Osteocyte (in vitro differentiated cells): ENCODE data around the gene KSR2. TPM values are rescaled to one million over a fixed set of nuclear protein-coding genes. Genes with fewer than 3 reads are reported as not detected.
"Not testable (repeated sequence)": the region's sequence is repeated elsewhere in the genome, so short reads cannot be mapped to it uniquely, and the experiment has no call there.

Experiments
- DNase-seq: peaks from one replicate; pipeline ENCODE4 v3.0.0; 2021; ENCODE audit warnings: mixed read lengths; ENCODE audit not compliant: unreplicated experiment; ENCODE audit errors: extremely low spot score
- H3K27ac Mint-ChIP-seq: one replicate; pipeline ENCODE4 v1.8.0; 2021; ENCODE audit warnings: mild to moderate bottlenecking, mixed read lengths; ENCODE audit not compliant: unreplicated experiment
- H3K27me3 Mint-ChIP-seq: one replicate; pipeline ENCODE4 v1.8.0; 2021; ENCODE audit warnings: mixed read lengths; ENCODE audit not compliant: unreplicated experiment
- H3K36me3 Mint-ChIP-seq: one replicate; pipeline ENCODE4 v1.8.0; 2021; ENCODE audit warnings: mixed read lengths; ENCODE audit not compliant: unreplicated experiment
- H3K4me1 Mint-ChIP-seq: one replicate; pipeline ENCODE4 v1.8.0; 2021; ENCODE audit warnings: mixed read lengths; ENCODE audit not compliant: unreplicated experiment
- H3K4me3 Mint-ChIP-seq: one replicate; pipeline ENCODE4 v1.8.0; 2021; ENCODE audit warnings: mild to moderate bottlenecking, moderate library complexity, mixed read lengths; ENCODE audit not compliant: unreplicated experiment
- H3K9me3 Mint-ChIP-seq: one replicate; pipeline ENCODE4 v1.8.0; 2021; ENCODE audit warnings: mixed read lengths; ENCODE audit not compliant: unreplicated experiment
- total RNA-seq: library from RNA; stranded (reverse); gene quantifications from 2 replicates; pipeline ENCODE4 v1.2.1, GENCODE V29; 2021
- TF ChIP-seq, protein P1 (sequence below): fragments of 200-600 bp; sonication (generic); IDR thresholded peaks from 2 replicates; pipeline ENCODE4 v1.5.0; 2021; ENCODE audit warnings: antibody characterized with exemption, mild to moderate bottlenecking, moderate library complexity

Gene KSR2
- total RNA-seq, 1 donor from 2014 or later: not detected

DNA sequence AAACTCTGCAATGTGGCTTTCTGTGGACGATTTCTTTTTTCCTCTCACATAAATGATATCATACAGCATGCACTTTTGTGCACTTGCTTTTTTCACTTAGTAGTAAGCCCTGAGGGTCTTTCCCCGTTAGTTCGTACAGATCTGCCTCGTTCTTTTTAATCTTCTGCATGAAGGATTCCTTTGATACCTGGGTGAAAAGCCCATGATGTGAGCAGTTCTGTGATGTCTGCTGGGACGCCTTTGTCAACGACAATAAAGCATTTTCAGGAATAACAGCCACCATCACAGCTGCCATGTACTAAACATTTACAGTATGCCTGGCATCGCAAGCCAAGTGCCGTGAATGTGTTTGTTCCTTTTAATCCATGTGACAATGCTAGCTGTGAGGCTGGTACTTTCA lies 99.2 kb downstream of the KSR2 start:
- Mint-ChIP-seq H3K27me3 (peaks cover 2% of the 10 kb centered on the region), H3K4me3 (no peak overlapping the region), H3K9me3 (no peaks in the 10 kb centered on the region), H3K27ac (no peak overlapping the region), H3K4me1 (no peaks in the 10 kb centered on the region), H3K36me3 (no peaks in the 10 kb centered on the region)
- TF ChIP-seq, protein P1, sequence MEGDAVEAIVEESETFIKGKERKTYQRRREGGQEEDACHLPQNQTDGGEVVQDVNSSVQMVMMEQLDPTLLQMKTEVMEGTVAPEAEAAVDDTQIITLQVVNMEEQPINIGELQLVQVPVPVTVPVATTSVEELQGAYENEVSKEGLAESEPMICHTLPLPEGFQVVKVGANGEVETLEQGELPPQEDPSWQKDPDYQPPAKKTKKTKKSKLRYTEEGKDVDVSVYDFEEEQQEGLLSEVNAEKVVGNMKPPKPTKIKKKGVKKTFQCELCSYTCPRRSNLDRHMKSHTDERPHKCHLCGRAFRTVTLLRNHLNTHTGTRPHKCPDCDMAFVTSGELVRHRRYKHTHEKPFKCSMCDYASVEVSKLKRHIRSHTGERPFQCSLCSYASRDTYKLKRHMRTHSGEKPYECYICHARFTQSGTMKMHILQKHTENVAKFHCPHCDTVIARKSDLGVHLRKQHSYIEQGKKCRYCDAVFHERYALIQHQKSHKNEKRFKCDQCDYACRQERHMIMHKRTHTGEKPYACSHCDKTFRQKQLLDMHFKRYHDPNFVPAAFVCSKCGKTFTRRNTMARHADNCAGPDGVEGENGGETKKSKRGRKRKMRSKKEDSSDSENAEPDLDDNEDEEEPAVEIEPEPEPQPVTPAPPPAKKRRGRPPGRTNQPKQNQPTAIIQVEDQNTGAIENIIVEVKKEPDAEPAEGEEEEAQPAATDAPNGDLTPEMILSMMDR: no peak
- DNase-seq: no peak

DNA sequence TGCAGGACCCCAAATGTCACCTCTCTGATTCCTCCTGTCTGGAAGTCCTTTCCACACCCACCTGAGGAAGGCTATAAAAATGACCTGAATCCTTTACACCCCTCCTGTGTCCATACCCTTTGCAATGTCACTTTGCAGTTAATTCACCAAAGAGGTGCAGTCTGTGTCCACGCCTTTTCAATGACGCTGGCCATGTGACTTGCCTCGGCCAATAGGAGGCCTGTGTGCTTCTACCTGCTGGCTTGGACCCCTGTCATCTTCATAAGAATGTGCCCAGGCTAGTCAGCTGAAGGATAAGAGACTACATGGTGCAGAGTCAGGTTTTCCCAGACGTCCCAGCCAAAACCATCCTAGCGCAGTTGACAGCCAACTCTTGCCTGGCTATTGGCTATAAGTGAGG lies 101.4 kb downstream of the KSR2 start:
- TF ChIP-seq, protein P1: no peak
- H3K27me3 Mint-ChIP-seq: peaks cover 7% of the 10 kb centered on the region
- no peak for DNase-seq
- no peaks in the 10 kb centered on the region for H3K4me1 Mint-ChIP-seq
- no peak overlapping the region for H3K27ac Mint-ChIP-seq
- no peaks in the 10 kb centered on the region for H3K9me3 Mint-ChIP-seq
- H3K4me3 Mint-ChIP-seq: no peak overlapping the region
- no peaks in the 10 kb centered on the region for H3K36me3 Mint-ChIP-seq

DNA sequence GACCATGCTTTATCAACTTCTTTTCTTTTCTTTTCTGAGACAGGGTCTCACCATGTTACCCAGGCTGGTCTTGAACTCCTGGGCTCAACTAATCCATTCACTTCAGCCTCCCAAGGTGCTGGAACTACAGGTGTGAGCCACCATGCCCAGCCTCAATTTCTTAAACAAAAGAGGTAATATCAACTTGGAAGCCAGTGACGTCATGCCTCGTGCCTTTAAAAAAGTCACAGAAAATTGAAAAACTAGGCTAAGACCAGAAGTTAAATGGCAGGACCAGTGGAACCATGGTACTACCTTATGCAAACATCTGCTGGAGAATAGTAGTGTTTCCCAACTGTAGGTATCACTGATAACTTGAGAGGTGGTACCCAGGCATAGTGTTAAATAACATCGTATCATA lies 103.3 kb downstream of the KSR2 start:
- no peak for DNase-seq
- H3K9me3 Mint-ChIP-seq: no peaks in the 10 kb centered on the region
- no peaks in the 10 kb centered on the region for H3K4me1 Mint-ChIP-seq
- TF ChIP-seq, protein P1: no peak
- peaks cover 7% of the 10 kb centered on the region for H3K27me3 Mint-ChIP-seq
- no peaks in the 10 kb centered on the region for H3K36me3 Mint-ChIP-seq
- H3K27ac Mint-ChIP-seq: no peak overlapping the region
- H3K4me3 Mint-ChIP-seq: no peak overlapping the region

DNA sequence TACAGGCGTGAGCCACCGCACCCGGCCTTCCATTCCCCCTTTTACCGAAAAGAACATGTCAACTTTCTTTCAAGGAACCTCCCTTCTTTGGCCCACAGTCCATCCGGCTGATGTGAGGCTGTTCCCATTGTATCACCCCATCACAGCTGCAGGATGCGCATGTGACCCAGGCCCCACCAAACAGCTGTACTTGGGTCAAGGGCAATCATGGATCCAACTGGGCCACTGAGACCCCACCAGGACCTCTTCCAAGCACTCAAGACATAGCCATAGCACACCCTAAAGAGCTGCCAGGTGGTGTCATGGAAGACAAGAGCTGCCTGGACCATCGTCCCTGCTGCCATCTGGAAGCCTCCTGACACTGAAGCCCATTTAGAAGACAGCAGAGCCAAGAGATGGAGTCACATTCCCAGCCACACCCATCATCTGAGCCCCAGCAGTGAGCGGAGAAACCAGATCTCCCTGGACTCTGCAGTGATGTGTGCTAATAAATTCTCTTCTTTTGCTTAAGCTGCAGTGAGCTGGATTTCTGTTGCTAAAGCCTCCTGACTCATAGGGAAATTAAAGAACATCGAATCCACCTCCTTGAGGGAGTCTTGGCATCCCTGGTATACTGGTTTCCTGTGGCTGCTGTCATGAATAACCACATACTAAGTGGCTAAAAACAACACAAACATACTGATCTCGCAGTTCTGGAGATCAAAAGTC lies 105.6 kb downstream of the KSR2 start:
- Mint-ChIP-seq H3K36me3 (no peaks in the 10 kb centered on the region), H3K27ac (no peak overlapping the region), H3K4me1 (no peaks in the 10 kb centered on the region), H3K4me3 (no peak overlapping the region), H3K9me3 (no peaks in the 10 kb centered on the region), H3K27me3 (peaks cover 10% of the 10 kb centered on the region)
- DNase-seq: no peak
- TF ChIP-seq, protein P1: no peak

DNA sequence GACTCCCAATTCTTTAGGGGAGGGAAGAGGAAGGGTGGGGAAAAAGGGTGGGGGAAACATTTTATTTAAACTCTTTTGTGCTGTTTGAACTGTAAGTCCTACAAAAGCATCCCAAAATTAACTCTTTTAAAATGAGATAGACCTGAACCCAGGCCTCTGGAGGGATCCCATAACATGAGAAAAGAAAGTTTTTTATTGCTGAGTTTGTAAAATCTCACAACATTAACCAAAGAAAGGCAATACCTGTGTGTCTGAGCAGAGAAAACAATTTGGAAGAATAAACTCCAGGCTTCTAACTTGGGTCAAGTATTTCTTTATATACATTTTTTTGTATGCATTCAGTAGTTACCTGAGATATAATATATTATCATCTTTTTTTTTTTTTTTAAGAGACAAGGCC lies 107.1 kb downstream of the KSR2 start:
- no peaks in the 10 kb centered on the region for H3K4me1 Mint-ChIP-seq
- H3K27ac Mint-ChIP-seq: no peak overlapping the region
- TF ChIP-seq, protein P1: no peak
- H3K36me3 Mint-ChIP-seq: no peaks in the 10 kb centered on the region
- H3K27me3 Mint-ChIP-seq: peaks cover 15% of the 10 kb centered on the region
- H3K4me3 Mint-ChIP-seq: no peak overlapping the region
- no peaks in the 10 kb centered on the region for H3K9me3 Mint-ChIP-seq
- DNase-seq: no peak

DNA sequence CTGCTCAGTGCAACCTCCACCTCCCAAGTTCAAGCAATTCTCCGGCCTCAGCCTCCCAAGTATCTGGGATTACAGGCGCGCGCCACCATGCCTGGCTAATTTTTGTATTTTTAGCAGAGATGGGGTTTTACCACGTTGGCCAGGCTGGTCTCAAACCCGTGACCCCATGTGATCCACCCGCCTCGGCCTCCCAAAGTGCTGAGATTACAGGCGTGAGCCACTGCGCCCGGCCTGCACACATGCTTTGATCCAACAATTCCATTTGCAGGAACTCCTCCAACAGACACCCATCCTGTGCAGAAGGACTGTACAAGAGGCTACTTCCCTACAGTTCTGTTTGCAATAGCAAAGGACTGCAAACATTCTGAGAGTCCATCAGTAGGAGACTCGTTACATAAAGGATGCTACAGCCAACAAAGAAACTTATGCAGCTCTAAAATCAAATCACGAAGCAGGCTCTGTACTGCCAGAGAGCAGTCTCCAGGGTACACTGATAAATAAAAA lies 108.0 kb downstream of the KSR2 start:
- H3K4me3 Mint-ChIP-seq, H3K9me3 Mint-ChIP-seq, H3K4me1 Mint-ChIP-seq, DNase-seq, H3K36me3 Mint-ChIP-seq, H3K27ac Mint-ChIP-seq: not testable (repeated sequence)
- H3K27me3 Mint-ChIP-seq: peaks cover 18% of the 10 kb centered on the region
